RCC 7860 (cell line): ENCODE results near the gene HS3ST6.
A peak's percentile ranks its signal among the peaks of the same experiment; 100 is the strongest.
"Not testable (repeated sequence)": the region's sequence is repeated elsewhere in the genome, so short reads cannot be mapped to it uniquely, and the experiment has no call there.

Source experiments
- DNase-seq: peaks from one replicate; pipeline ENCODE4 v3.0.0-alpha.2; 2015; ENCODE audit warnings: low spot score
- FAIRE-seq: peaks from 2 replicates; lab custom pipeline; 2012; peaks lifted over from hg19 to GRCh38; lab: Jason Lieb, UNC

Gene HS3ST6

DNA sequence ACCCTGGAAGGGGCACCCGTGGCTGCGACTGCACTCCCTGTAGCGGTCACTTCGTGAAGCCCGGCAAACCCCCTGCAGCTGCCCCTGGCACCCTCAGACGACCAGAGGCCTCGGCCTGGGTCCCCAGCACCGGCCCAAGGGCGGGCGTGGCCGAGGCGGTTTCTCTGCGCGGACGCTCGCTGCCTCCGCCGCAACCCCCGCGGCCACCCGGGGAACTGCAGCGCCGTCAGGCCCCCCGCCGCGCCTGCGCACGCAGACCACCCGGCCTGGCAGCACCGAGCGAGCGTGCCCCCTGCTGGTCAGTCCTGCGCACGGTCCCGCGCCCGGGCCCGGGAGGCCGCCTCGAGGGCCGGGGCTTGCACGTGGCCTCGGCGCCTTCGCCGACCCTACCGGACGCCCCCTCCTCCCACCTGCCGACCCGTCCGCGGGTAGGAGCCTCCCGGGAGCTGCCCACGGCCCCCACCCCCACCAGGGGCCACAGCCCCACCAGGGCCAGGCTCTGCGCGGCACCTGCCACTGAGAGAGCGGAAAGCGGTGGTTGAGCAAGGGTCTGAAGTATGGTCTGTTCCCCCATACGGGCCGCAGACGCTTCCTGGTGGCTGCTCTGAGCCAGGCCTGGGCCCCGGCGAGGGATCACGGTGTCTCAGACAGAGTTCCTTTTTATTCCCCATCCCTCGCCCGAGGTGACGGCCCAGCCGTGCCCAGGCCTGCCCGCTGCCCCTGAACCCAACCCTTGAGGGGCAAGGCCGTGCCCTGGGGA, 11.5 kb upstream of the HS3ST6 start:
- DNase-seq (peak; percentile 62), FAIRE-seq (no peak)

DNA sequence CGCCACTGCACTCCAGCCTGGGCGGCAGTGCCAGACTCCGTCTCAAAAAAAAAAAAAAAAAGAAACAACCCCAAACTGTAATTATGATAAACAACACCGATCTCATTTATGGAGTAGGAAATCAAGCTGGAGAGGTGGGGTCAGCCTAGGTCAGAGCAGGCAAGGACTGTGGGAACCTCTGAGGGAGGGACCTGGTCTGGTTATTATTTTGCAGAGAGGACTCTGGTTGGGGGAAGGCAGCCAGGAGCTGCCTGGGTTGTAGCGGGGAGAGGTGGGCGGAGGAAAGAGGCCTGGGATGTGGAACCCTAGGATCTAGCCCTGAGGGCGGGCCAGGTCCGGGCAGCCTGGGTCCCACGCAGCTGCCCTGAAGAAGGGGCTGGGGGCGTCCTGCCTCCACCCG, 10.9 kb upstream of the HS3ST6 start:
- no peak for FAIRE-seq
- DNase-seq = no peak

GRCh38 chr16:1926271-1926670, 8.1 kb upstream of the HS3ST6 start:
- FAIRE-seq = no peak

DNA sequence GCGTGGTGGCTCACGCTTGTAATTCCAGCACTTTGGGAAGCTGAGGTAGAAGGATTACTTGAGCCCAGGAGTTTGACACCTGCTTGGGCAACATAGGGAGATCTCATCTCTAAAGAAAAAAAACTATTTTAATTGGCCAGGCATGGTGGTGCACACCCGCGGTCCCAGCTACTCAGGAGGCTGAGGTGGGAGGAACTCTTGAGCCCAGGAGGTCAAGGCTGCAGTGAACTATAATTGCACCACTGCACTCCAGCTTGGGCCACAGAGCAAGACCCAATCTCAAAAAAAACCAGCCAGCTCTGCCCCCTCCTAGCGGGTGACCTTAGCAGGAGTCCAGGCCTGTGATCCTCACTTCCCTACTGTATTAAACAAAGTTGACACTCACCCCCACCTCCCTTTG, 5.9 kb upstream of the HS3ST6 start:
- DNase-seq = no peak
- no peak for FAIRE-seq

More at GRCh38 chr16:1926271-1926670, 8.1 kb upstream of the HS3ST6 start:
- no peak for DNase-seq

GRCh38 chr16:1923299-1924034, 5.3 kb upstream of the HS3ST6 start:
- FAIRE-seq (no peak), DNase-seq (peak; percentile 28)

- no peak for FAIRE-seq
- no peak for DNase-seq
Measured at GRCh38 chr16:1922357-1922756, 4.1 kb upstream of the HS3ST6 start.

DNA sequence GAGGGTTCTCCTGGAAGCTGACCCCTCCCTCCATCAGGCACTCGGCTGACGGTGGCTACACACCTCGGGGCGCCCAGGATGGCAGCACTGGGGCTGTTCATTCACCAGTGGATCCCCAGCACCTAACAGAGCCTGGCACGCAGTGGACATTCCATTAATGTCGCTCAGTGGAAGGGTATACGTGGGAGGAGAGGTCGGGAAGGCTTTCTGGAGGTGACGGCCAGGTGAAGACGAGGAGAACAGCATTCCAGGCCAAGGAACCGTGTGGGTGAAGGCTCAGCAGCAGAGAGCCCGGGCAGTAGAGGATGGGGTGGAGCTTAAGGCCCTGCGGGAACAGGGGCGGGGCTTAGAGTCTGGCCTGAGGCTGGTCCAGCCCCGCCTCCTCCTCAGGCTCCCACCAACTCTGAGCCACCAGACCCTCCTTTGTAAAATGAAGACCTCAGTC, 2.5 kb upstream of the HS3ST6 start:
- DNase-seq = no peak
- no peak for FAIRE-seq

DNA sequence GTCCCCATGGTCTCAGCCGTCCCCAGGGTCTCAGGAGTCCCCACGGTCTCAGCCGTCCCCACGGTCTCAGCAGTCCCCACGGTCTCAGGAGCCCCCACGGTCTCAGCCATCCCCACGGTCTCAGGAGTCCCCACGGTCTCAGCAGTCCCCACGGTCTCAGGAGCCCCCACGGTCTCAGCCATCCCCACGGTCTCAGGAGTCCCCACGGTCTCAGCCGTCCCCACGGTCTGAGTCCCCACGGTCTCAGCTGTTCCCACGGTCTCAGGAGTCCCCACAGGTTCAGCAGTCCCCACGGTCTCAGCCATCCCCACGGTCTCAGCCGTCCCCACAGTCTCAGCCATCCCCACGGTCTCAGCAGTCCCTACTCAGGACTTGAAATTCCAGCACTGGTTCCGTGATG, 1.9 kb upstream of the HS3ST6 start:
- not testable (repeated sequence) for FAIRE-seq, DNase-seq

GRCh38 chr16:1919327-1919998, 1.2 kb upstream of the HS3ST6 start:
- DNase-seq (no peak), FAIRE-seq (no peak)

GRCh38 chr16:1917665-1918350, 407 bp downstream of the HS3ST6 start:
- no peak for DNase-seq

GRCh38 chr16:1917056-1917664, 1.1 kb downstream of the HS3ST6 start:
- FAIRE-seq (no peak), DNase-seq (no peak)

More at GRCh38 chr16:1917665-1918350, 407 bp downstream of the HS3ST6 start:
- FAIRE-seq = no peak

GRCh38 chr16:1916640-1916990, 1.6 kb downstream of the HS3ST6 start:
- FAIRE-seq (no peak), DNase-seq (no peak)

DNA sequence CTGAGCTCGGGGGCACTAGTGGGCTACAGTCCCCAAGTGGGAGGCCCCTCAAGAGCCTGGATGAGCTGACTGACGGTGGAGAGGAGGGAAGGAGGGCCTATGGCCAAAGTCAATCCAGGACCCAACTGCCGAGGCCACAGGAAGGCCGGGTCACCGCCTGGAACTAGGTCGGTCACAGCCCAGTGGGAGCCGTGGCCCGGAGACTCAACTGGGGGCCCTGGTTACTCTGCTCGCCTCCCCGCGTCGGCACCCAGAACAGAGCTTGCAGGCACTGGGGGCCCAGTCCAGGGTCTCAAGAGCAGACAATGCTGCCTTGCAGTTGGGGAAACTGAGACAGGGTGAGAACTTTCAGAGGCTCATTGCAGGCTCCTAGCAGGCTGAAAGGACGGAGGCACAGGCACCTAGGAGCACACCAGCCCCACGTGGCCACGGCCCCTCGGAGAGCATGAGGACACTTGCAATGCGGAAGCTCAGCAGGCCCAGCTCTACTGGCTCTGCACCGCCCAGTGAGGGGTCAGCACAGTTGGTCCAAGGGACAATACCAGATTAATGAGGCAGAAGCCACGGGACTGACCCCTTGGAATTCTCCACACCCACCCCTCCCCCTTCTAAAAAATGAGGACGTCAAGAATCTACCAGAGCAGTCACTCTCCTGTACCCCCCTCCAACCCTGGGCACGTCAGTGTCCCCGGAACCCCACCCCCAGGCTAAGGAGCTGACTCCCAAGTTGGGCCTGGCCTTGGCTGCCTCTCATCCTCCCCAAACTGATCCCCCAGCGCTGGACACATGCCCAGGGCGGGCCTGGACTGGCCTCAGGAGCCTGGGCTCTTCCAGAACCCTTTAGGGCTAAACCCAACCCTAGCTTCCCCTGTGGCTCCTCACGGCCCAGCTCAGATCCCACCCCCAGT, 2.2 kb downstream of the HS3ST6 start:
- no peak for DNase-seq
- FAIRE-seq = no peak

DNA sequence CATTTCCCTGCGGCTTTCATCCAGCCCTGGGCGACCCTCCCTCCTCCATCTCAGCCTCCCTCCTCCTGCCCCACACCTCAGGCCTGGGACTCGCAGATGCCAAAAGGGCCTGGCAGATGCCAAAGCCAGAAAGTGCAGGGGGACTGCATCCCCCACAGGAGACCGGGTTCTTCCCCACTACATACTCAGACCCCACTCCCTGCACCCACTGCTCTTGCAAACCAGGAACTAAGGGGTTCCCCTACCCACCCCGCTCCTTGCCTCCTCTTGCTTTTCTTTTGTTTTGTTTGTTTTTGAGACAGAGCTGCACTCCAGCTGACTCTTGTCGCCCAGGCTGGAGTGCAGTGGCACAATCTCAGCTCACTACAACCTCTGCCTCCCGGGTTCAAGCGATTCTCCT, 3.2 kb downstream of the HS3ST6 start:
- no peak for DNase-seq
- FAIRE-seq = no peak

DNA sequence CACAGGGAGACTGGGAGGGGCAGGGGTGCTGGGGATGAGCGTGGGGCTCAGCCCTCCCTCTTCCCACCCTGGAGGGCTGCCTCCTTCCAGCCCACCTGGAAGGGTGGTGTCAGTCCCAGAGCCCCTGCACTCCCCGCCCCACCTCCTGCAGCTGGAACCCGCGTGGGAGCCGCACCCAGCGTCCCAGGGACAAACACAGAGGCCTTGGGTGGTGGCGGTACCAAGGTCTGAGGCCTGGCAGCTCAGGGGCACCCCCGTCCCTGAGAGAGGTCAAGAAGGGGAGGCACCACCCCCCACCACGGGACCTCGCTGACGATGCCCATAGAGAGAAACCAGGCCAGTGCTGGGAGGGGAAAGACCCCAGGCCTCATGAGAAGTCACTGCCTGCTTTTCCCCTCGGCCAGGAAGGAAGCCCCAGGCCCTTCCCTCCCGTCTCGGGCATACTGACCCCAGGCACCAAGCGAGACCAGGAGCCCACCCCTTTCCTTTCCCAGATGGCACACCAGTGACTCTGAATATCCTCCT, 4.1 kb downstream of the HS3ST6 start:
- FAIRE-seq (no peak), DNase-seq (no peak)

GRCh38 chr16:1913327-1914083, 4.7 kb downstream of the HS3ST6 start:
- FAIRE-seq (no peak), DNase-seq (no peak)

- no peak for FAIRE-seq
- no peak for DNase-seq
Measured at GRCh38 chr16:1912215-1912543, 6.0 kb downstream of the HS3ST6 start.

DNA sequence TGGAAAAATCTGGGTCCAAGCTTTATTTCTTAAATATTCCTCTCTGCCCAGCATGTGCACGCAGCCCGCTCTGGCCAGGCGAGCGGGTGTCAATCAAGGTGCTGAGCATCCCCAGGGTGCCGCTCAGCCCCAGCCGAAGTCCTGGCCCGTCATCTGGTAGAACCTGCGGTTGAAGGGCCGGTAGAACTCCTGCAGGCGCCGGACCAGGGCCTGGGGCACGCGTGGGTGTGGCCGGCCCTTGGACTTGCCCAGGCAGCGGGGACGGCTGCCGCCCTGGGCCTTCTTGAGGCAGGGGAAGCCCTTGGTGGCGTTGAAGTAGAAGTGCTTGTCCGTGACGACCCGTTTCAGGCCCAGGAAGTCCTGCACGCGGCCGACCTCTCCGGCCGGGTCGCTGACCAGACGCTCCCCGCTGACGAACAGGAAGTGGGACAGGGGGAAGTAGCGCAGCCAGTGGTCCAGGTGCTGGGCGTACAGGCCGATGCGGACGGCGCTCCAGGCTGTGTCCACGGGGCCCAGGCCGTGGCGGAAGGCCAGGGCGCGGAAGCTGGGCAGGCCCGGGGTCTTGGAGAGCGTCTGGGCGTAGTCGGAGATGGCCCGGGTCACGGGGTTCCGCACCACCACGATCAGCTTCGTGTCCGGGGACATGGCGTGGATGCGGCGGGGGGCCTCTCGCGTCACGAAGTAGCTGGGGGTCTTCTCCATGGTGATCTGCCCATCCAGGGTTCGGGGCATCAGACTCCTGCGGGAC, 6.6 kb downstream of the HS3ST6 start:
- DNase-seq (no peak), FAIRE-seq (no peak)
